Osteocyte (in vitro differentiated cells): Measurements from ENCODE around the gene POSTN. TPM values are rescaled to one million over a fixed set of nuclear protein-coding genes. Genes with fewer than 3 reads are reported as not detected.

Experiments used
- DNase-seq: peaks from one replicate; pipeline ENCODE4 v3.0.0; 2021; ENCODE audit warnings: mixed read lengths; ENCODE audit not compliant: unreplicated experiment; ENCODE audit errors: extremely low spot score
- H3K27ac Mint-ChIP-seq: one replicate; pipeline ENCODE4 v1.8.0; 2021; ENCODE audit warnings: mild to moderate bottlenecking, mixed read lengths; ENCODE audit not compliant: unreplicated experiment
- H3K27me3 Mint-ChIP-seq: one replicate; pipeline ENCODE4 v1.8.0; 2021; ENCODE audit warnings: mixed read lengths; ENCODE audit not compliant: unreplicated experiment
- H3K36me3 Mint-ChIP-seq: one replicate; pipeline ENCODE4 v1.8.0; 2021; ENCODE audit warnings: mixed read lengths; ENCODE audit not compliant: unreplicated experiment
- H3K4me1 Mint-ChIP-seq: one replicate; pipeline ENCODE4 v1.8.0; 2021; ENCODE audit warnings: mixed read lengths; ENCODE audit not compliant: unreplicated experiment
- H3K4me3 Mint-ChIP-seq: one replicate; pipeline ENCODE4 v1.8.0; 2021; ENCODE audit warnings: mild to moderate bottlenecking, moderate library complexity, mixed read lengths; ENCODE audit not compliant: unreplicated experiment
- H3K9me3 Mint-ChIP-seq: one replicate; pipeline ENCODE4 v1.8.0; 2021; ENCODE audit warnings: mixed read lengths; ENCODE audit not compliant: unreplicated experiment
- total RNA-seq: library from RNA; stranded (reverse); gene quantifications from 2 replicates; pipeline ENCODE4 v1.2.1, GENCODE V29; 2021
- TF ChIP-seq, protein P1 (sequence below): fragments of 200-600 bp; sonication (generic); IDR thresholded peaks from 2 replicates; pipeline ENCODE4 v1.5.0; 2021; ENCODE audit warnings: antibody characterized with exemption, mild to moderate bottlenecking, moderate library complexity

The POSTN gene
- total RNA-seq, 1 donor from 2014 or later = 287 TPM

DNA sequence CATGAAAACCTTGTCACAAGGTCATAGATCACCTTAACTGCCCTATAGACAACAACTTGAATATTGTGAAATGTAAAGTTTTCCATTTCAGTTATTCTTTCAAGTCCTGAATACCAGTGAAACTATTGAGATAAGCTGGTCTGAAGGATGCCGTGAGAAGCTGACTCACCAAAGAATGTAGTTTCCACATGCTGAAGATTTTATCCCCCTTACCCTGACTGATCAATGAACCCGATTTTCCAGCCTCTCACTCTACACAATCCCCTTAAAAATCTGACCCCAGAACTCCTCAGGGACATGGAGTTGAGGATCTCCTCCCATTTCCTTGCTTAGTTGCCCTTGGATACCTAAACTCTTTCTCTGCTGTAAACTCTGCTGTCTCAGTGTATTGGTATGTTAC lies 67.5 kb downstream of the POSTN start:
- TF ChIP-seq, protein P1, sequence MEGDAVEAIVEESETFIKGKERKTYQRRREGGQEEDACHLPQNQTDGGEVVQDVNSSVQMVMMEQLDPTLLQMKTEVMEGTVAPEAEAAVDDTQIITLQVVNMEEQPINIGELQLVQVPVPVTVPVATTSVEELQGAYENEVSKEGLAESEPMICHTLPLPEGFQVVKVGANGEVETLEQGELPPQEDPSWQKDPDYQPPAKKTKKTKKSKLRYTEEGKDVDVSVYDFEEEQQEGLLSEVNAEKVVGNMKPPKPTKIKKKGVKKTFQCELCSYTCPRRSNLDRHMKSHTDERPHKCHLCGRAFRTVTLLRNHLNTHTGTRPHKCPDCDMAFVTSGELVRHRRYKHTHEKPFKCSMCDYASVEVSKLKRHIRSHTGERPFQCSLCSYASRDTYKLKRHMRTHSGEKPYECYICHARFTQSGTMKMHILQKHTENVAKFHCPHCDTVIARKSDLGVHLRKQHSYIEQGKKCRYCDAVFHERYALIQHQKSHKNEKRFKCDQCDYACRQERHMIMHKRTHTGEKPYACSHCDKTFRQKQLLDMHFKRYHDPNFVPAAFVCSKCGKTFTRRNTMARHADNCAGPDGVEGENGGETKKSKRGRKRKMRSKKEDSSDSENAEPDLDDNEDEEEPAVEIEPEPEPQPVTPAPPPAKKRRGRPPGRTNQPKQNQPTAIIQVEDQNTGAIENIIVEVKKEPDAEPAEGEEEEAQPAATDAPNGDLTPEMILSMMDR = no peak
- Mint-ChIP-seq H3K4me1 (peaks cover 38% of the 10 kb centered on the region), H3K9me3 (peaks cover 33% of the 10 kb centered on the region), H3K4me3 (no peak overlapping the region), H3K27me3 (no peaks in the 10 kb centered on the region), H3K27ac (peak overlapping the region; percentile 15), H3K36me3 (peaks cover 12% of the 10 kb centered on the region)
- no peak for DNase-seq

DNA sequence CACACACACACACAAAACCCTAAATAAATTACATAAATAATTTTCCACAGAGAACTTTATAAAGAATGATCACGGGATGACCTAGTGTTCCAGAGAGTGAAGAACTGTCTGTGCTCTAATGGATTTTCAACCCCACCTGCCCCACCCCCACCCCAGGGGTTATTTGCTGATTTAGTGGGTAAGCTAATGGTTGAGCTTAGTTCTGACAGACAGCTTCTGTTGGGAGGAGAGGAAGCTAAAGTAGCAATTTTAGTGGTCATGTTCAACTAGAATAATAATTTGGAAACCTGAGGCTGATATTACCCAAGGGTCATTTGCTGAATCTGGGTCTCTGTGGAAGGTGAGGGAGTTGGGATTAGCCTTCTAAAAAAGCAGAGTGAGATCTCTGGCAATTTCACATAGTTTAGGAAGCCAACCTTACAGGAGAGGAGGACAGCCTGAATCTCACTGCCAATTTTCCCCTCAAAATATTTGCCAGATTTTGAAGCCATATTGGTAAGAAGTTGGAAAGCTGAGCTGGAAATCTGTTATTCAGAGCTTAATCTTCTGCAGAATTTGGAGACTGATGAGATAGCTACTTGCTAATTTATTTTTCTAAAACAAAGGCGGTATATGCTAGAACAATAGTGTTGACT lies 68.7 kb downstream of the POSTN start:
- no peak for DNase-seq
- TF ChIP-seq, protein P1 = no peak
- Mint-ChIP-seq H3K4me1 (peaks cover 28% of the 10 kb centered on the region), H3K9me3 (peaks cover 30% of the 10 kb centered on the region), H3K27me3 (no peaks in the 10 kb centered on the region), H3K4me3 (no peak overlapping the region), H3K36me3 (peaks cover 11% of the 10 kb centered on the region), H3K27ac (no peak overlapping the region)

DNA sequence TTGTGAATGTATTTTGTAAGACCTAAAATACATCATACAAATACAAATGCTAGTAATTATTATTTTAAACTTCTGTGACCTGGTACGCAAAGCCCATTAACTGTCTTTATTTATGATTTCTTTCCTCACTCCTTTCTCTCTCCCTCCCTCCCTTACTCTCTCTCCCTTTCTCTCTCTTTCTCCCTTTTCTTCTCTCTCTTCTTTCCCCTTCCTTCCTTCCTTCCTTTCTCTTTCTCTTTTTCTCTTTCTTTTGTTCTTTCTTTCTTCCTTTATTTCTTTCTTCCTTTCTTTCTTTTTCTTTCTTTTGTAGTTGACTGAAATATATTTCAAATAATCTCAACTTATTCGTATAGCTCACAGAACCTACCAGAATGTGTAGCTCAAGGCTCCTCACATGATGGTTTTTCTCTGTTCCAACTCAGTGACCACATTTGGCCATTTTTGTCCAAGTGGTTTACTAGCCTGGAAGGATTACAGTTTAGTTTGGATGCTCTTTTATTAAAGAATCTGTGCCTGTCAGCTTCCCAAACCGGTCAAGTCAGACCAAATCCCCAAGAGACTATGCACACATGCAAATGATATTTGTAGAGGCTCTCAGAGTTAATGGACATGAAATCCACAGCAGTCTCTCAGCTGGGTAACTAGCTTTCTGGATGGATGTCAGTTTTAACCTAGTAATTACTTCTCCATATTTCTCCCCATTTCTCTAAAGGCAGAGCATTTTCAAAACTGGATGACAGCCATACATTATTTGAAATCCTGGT lies 71.7 kb downstream of the POSTN start:
- peaks cover 26% of the 10 kb centered on the region for H3K9me3 Mint-ChIP-seq
- peak overlapping the region; percentile 89 for H3K27ac Mint-ChIP-seq
- H3K36me3 Mint-ChIP-seq = peaks cover 10% of the 10 kb centered on the region
- peaks cover 18% of the 10 kb centered on the region for H3K4me1 Mint-ChIP-seq
- no peaks in the 10 kb centered on the region for H3K27me3 Mint-ChIP-seq
- DNase-seq = no peak
- H3K4me3 Mint-ChIP-seq = peak overlapping the region; percentile 44
- TF ChIP-seq, protein P1 = no peak

DNA sequence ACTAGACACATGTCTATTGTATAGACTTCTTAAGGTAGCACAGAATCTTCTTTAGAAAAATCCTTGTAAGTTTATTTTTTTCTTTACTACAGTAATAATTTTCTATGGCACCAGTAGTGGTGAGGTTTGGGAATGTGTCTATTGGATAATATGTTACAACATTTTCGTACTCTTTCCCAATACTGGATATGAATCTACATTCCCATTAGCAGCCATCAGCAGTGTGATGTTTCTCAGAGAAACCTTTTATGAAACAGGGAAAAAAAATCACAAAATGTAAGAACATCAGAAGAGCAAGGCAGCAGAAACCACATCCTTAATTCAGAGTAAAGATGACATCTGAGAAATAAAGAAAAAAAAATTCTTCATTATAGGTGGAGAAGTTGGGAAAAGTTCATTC lies 83.3 kb downstream of the POSTN start:
- no peak overlapping the region for H3K4me3 Mint-ChIP-seq
- peaks cover 15% of the 10 kb centered on the region for H3K4me1 Mint-ChIP-seq
- H3K27me3 Mint-ChIP-seq = no peaks in the 10 kb centered on the region
- no peak for DNase-seq
- H3K27ac Mint-ChIP-seq = no peak overlapping the region
- TF ChIP-seq, protein P1 = no peak
- H3K9me3 Mint-ChIP-seq = no peaks in the 10 kb centered on the region
- H3K36me3 Mint-ChIP-seq = no peaks in the 10 kb centered on the region
